Activated CD4-positive, CD25-positive, alpha-beta regulatory T cell treated with anti-CD3 and anti-CD28 coated beads, Interleukin-2, amount 50 U/mL, for 16 hours (primary cell): ENCODE results near the gene R3HDM4.

Experiments
- DNase-seq: peaks from one replicate; pipeline ENCODE4 v3.0.0-alpha.2; 2020; ENCODE audit warnings: low read depth, low spot score

The R3HDM4 gene

GRCh38 chr19:916645-917322, 3.8 kb upstream of the R3HDM4 start:
- DNase-seq = no peak

GRCh38 chr19:912181-913079, 589 bp downstream of the R3HDM4 start:
- no peak for DNase-seq

- no peak for DNase-seq
Observed at GRCh38 chr19:911197-912033, 1.6 kb downstream of the R3HDM4 start.

- no peak for DNase-seq
Observed at GRCh38 chr19:907183-907853, 5.7 kb downstream of the R3HDM4 start.

- DNase-seq = no peak
Observed at GRCh38 chr19:906480-906879, 6.5 kb downstream of the R3HDM4 start.

- DNase-seq = no peak
Observed at GRCh38 chr19:904545-904944, 8.5 kb downstream of the R3HDM4 start.

GRCh38 chr19:903266-903797, 9.7 kb downstream of the R3HDM4 start:
- DNase-seq = no peak

GRCh38 chr19:902446-903226, 10.4 kb downstream of the R3HDM4 start:
- no peak for DNase-seq

GRCh38 chr19:902093-902370, 11.0 kb downstream of the R3HDM4 start:
- DNase-seq = no peak

- no peak for DNase-seq
Observed at GRCh38 chr19:901216-902092, 11.6 kb downstream of the R3HDM4 start.

- DNase-seq = no peak
Observed at GRCh38 chr19:900302-901111, 12.5 kb downstream of the R3HDM4 start.

- DNase-seq = no peak
Observed at GRCh38 chr19:900043-900301, 13.0 kb downstream of the R3HDM4 start.

- no peak for DNase-seq
Observed at GRCh38 chr19:899336-900042, 13.5 kb downstream of the R3HDM4 start.

- DNase-seq = no peak
Observed at GRCh38 chr19:898663-899062, 14.4 kb downstream of the R3HDM4 start.

- DNase-seq = no peak
Observed at GRCh38 chr19:897442-898039, 15.5 kb downstream of the R3HDM4 start.

- no peak for DNase-seq
Observed at GRCh38 chr19:896999-897398, 16.0 kb downstream of the R3HDM4 start.

GRCh38 chr19:896434-896833, 16.6 kb downstream of the R3HDM4 start:
- DNase-seq = no peak
